Esophagus (tissue), 2 donors: ENCODE data around the gene GDPD2. TPM values are rescaled to one million over a fixed set of nuclear protein-coding genes. Genes with fewer than 3 reads are reported as not detected.

Experiments
- H3K27ac ChIP-seq, 2 donors: one replicate each; pipeline ENCODE4 v1.5.1; 2013; ENCODE audit warnings: low read depth in 2 of 2, mild to moderate bottlenecking in 2 of 2, inconsistent platforms in 1 of 2, low read length in 1 of 2, moderate library complexity in 1 of 2
- H3K27me3 ChIP-seq, 2 donors: one replicate each; pipeline ENCODE4 v1.6.1; 2013; ENCODE audit warnings: low read length in 2 of 2, control low read depth in 1 of 2, mild to moderate bottlenecking in 1 of 2; ENCODE audit not compliant: insufficient read depth in 2 of 2, control insufficient read depth in 1 of 2
- H3K36me3 ChIP-seq, 2 donors: one replicate each; pipeline ENCODE4 v1.6.1; 2013; ENCODE audit warnings: low read length in 1 of 2; ENCODE audit not compliant: control insufficient read depth in 2 of 2, insufficient read depth in 2 of 2
- H3K4me1 ChIP-seq, 2 donors: one replicate each; pipeline ENCODE4 v1.6.1; 2013; ENCODE audit warnings: low read length in 1 of 2; ENCODE audit not compliant: control insufficient read depth in 2 of 2, insufficient read depth in 2 of 2
- H3K4me3 ChIP-seq, 2 donors: one replicate each; pipeline ENCODE4 v1.5.1; 2013; ENCODE audit warnings: low read length in 2 of 2, mild to moderate bottlenecking in 2 of 2, low read depth in 1 of 2, moderate library complexity in 1 of 2
- H3K9me3 ChIP-seq, 2 donors: one replicate each; pipeline ENCODE4 v1.6.1; 2013; ENCODE audit warnings: mild to moderate bottlenecking in 2 of 2, low read depth in 1 of 2, low read length in 1 of 2, moderate library complexity in 1 of 2; ENCODE audit not compliant: control insufficient read depth in 2 of 2, insufficient read depth in 1 of 2
- WGBS, 2 donors: extraction: QIAGEN DNeasy Blood & Tissue Kit; methylation state at CpG; one replicate each; pipeline ENCODE4 v1.1.7; 2013; 5-methylcytosine and 5-hydroxymethylcytosine counted together
- polyA plus RNA-seq, 2 donors: library from polyadenylated mRNA; stranded (reverse); fragments of 200-250 nt; gene quantifications; one replicate each; pipeline ENCODE4 v1.2.3, GENCODE V29; 2013
- donor health status: healthy with polysubstance abuse.
- donor health status: Bipolar disorder and iron deficiency.

The GDPD2 gene
- polyA plus RNA-seq, 2 donors, result 0.28 to 0.34 TPM

- Histone ChIP-seq H3K36me3 (no peaks in the 10 kb centered on the region), H3K27me3 (no peaks in the 10 kb centered on the region), H3K4me1 (no peaks in the 10 kb centered on the region), H3K4me3 (no peak overlapping the region), H3K27ac (no peak overlapping the region), H3K9me3 (no peaks in the 10 kb centered on the region)
- WGBS, 2 donors, result 80 to 90% methylated on average over 9 to 10 of the region's 10 CpGs
These were observed 1.7 kb downstream of the GDPD2 start for GRCh38 chrX:70424801-70425200.

GRCh38 chrX:70426286-70427278 lies 3.5 kb downstream of the GDPD2 start:
- 77 to 95% methylated on average over 15 of the region's 15 CpGs for WGBS, 2 donors
- H3K9me3 ChIP-seq, result no peaks in the 10 kb centered on the region
- no peaks in the 10 kb centered on the region for H3K36me3 ChIP-seq
- H3K4me1 ChIP-seq, result no peaks in the 10 kb centered on the region
- H3K4me3 ChIP-seq, result no peak overlapping the region
- H3K27me3 ChIP-seq, result no peaks in the 10 kb centered on the region
- no peak overlapping the region for H3K27ac ChIP-seq

GRCh38 chrX:70427365-70427764 lies 4.3 kb downstream of the GDPD2 start:
- H3K27ac ChIP-seq, result no peak overlapping the region
- 62 to 88% methylated on average over 2 of the region's 2 CpGs for WGBS, 2 donors
- H3K9me3 ChIP-seq, result no peaks in the 10 kb centered on the region
- H3K4me3 ChIP-seq, result no peak overlapping the region
- no peaks in the 10 kb centered on the region for H3K36me3 ChIP-seq
- no peaks in the 10 kb centered on the region for H3K4me1 ChIP-seq
- H3K27me3 ChIP-seq, result no peaks in the 10 kb centered on the region

- 81 to 95% methylated on average over 6 of the region's 6 CpGs for WGBS, 2 donors
- no peaks in the 10 kb centered on the region for H3K27me3 ChIP-seq
These were observed 6.6 kb downstream of the GDPD2 start for GRCh38 chrX:70429759-70430158.

GRCh38 chrX:70432936-70433847 lies 10.1 kb downstream of the GDPD2 start:
- Histone ChIP-seq H3K4me1 (peaks cover 0 to 5% of the 10 kb centered on the region in 2 donors), H3K4me3 (peak overlapping the region in 1 of 2 donors; percentile 68), H3K36me3 (no peaks in the 10 kb centered on the region), H3K9me3 (no peaks in the 10 kb centered on the region), H3K27me3 (no peaks in the 10 kb centered on the region), H3K27ac (peak overlapping the region; percentile 81 to 95)
- WGBS, 2 donors, result 34 to 60% methylated on average over 15 of the region's 15 CpGs

More at GRCh38 chrX:70429759-70430158, 6.6 kb downstream of the GDPD2 start:
- no peak overlapping the region for H3K27ac ChIP-seq
- H3K36me3 ChIP-seq, result no peaks in the 10 kb centered on the region
- H3K9me3 ChIP-seq, result no peaks in the 10 kb centered on the region
- H3K4me1 ChIP-seq, result peaks cover 0 to under 1% of the 10 kb centered on the region in 2 donors
- no peak overlapping the region for H3K4me3 ChIP-seq

- WGBS, 2 donors, result 1 to 36% methylated on average over 28 to 37 of the region's 37 CpGs
- Histone ChIP-seq H3K9me3 (no peaks in the 10 kb centered on the region), H3K4me3 (peak overlapping the region; percentile 57 to 68), H3K27ac (peak overlapping the region; percentile 81 to 95), H3K36me3 (no peaks in the 10 kb centered on the region), H3K27me3 (no peaks in the 10 kb centered on the region), H3K4me1 (peaks cover 0 to 5% of the 10 kb centered on the region in 2 donors)
These were observed 10.8 kb downstream of the GDPD2 start for GRCh38 chrX:70433848-70434351.

- H3K27ac ChIP-seq, result peak overlapping the region; percentile 81 to 95
- H3K9me3 ChIP-seq, result no peaks in the 10 kb centered on the region
- peaks cover 0 to 5% of the 10 kb centered on the region in 2 donors for H3K4me1 ChIP-seq
- WGBS, 2 donors, result 0 to 27% methylated on average over 40 to 45 of the region's 45 CpGs
- H3K36me3 ChIP-seq, result no peaks in the 10 kb centered on the region
- H3K27me3 ChIP-seq, result no peaks in the 10 kb centered on the region
- H3K4me3 ChIP-seq, result peak overlapping the region; percentile 57 to 68
These were observed 11.3 kb downstream of the GDPD2 start for GRCh38 chrX:70434352-70434866.

- peak overlapping the region in 1 of 2 donors; percentile 16 for H3K27ac ChIP-seq
- H3K36me3 ChIP-seq, result no peaks in the 10 kb centered on the region
- WGBS, 2 donors, result 20 to 45% methylated on average over 17 of the region's 17 CpGs
- H3K9me3 ChIP-seq, result no peaks in the 10 kb centered on the region
- no peaks in the 10 kb centered on the region for H3K27me3 ChIP-seq
- peak overlapping the region; percentile 57 to 68 for H3K4me3 ChIP-seq
- peaks cover 0 to 5% of the 10 kb centered on the region in 2 donors for H3K4me1 ChIP-seq
These were observed 11.9 kb downstream of the GDPD2 start for GRCh38 chrX:70434914-70435586.
